Progenitor cell of endocrine pancreas (in vitro differentiated cells): ENCODE measurements around the gene DPF3. TPM values are rescaled to one million over a fixed set of nuclear protein-coding genes. Genes with fewer than 3 reads are reported as not detected.
"Not testable (repeated sequence)": the region's sequence is repeated elsewhere in the genome, so short reads cannot be mapped to it uniquely, and the experiment has no call there.

Experiments used
- DNase-seq: peaks from one replicate; pipeline ENCODE4 v3.0.0; 2021; ENCODE audit warnings: low spot score; ENCODE audit not compliant: unreplicated experiment
- H3K27ac Mint-ChIP-seq: 2 replicates; pipeline ENCODE4 v1.8.0; 2021; ENCODE audit warnings: mild to moderate bottlenecking, moderate library complexity, mixed read lengths
- H3K27me3 Mint-ChIP-seq: 2 replicates; pipeline ENCODE4 v1.8.0; 2021; ENCODE audit warnings: mixed read lengths
- H3K36me3 Mint-ChIP-seq: 2 replicates; pipeline ENCODE4 v1.8.0; 2022; ENCODE audit warnings: mixed read lengths; ENCODE audit not compliant: insufficient read depth
- H3K4me1 Mint-ChIP-seq: 2 replicates; pipeline ENCODE4 v1.8.0; 2021; ENCODE audit warnings: low read depth, mixed read lengths
- H3K4me3 Mint-ChIP-seq: 2 replicates; pipeline ENCODE4 v1.8.0; 2021; ENCODE audit warnings: low read depth, mild to moderate bottlenecking, moderate library complexity, mixed read lengths
- H3K9me3 Mint-ChIP-seq: 2 replicates; pipeline ENCODE4 v1.8.0; 2021; ENCODE audit warnings: low read depth, mixed read lengths
- total RNA-seq: library from RNA; stranded (reverse); gene quantifications from 2 replicates; pipeline ENCODE4 v1.2.1, GENCODE V29; 2021
- TF ChIP-seq, protein P1 (sequence below): fragments of 200-600 bp; sonication (generic); IDR thresholded peaks from one replicate; pipeline ENCODE4 v1.5.0; 2021; ENCODE audit warnings: antibody characterized with exemption, mild to moderate bottlenecking; ENCODE audit not compliant: unreplicated experiment

DPF3 gene
- total RNA-seq, 1 donor from 2014 or later = 2.2 TPM

GRCh38 chr14:72876710-72877063 lies 17.2 kb downstream of the DPF3 start:
- Mint-ChIP-seq H3K4me1 (no peaks in the 10 kb centered on the region), H3K27ac (no peak overlapping the region), H3K4me3 (no peak overlapping the region), H3K36me3 (no peaks in the 10 kb centered on the region), H3K27me3 (peaks cover 38% of the 10 kb centered on the region), H3K9me3 (no peaks in the 10 kb centered on the region)
- no peak for DNase-seq
- TF ChIP-seq, protein P1, sequence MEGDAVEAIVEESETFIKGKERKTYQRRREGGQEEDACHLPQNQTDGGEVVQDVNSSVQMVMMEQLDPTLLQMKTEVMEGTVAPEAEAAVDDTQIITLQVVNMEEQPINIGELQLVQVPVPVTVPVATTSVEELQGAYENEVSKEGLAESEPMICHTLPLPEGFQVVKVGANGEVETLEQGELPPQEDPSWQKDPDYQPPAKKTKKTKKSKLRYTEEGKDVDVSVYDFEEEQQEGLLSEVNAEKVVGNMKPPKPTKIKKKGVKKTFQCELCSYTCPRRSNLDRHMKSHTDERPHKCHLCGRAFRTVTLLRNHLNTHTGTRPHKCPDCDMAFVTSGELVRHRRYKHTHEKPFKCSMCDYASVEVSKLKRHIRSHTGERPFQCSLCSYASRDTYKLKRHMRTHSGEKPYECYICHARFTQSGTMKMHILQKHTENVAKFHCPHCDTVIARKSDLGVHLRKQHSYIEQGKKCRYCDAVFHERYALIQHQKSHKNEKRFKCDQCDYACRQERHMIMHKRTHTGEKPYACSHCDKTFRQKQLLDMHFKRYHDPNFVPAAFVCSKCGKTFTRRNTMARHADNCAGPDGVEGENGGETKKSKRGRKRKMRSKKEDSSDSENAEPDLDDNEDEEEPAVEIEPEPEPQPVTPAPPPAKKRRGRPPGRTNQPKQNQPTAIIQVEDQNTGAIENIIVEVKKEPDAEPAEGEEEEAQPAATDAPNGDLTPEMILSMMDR = no peak

GRCh38 chr14:72876005-72876709 lies 17.7 kb downstream of the DPF3 start:
- no peak for DNase-seq
- Mint-ChIP-seq H3K4me1 (no peaks in the 10 kb centered on the region), H3K9me3 (no peaks in the 10 kb centered on the region), H3K27me3 (peaks cover 34% of the 10 kb centered on the region), H3K27ac (no peak overlapping the region), H3K4me3 (no peak overlapping the region), H3K36me3 (no peaks in the 10 kb centered on the region)
- TF ChIP-seq, protein P1 = no peak

GRCh38 chr14:72870878-72871277 lies 23.0 kb downstream of the DPF3 start:
- not testable (repeated sequence) for H3K4me1 Mint-ChIP-seq, H3K36me3 Mint-ChIP-seq, DNase-seq, H3K27me3 Mint-ChIP-seq, H3K4me3 Mint-ChIP-seq, H3K9me3 Mint-ChIP-seq, H3K27ac Mint-ChIP-seq

DNA sequence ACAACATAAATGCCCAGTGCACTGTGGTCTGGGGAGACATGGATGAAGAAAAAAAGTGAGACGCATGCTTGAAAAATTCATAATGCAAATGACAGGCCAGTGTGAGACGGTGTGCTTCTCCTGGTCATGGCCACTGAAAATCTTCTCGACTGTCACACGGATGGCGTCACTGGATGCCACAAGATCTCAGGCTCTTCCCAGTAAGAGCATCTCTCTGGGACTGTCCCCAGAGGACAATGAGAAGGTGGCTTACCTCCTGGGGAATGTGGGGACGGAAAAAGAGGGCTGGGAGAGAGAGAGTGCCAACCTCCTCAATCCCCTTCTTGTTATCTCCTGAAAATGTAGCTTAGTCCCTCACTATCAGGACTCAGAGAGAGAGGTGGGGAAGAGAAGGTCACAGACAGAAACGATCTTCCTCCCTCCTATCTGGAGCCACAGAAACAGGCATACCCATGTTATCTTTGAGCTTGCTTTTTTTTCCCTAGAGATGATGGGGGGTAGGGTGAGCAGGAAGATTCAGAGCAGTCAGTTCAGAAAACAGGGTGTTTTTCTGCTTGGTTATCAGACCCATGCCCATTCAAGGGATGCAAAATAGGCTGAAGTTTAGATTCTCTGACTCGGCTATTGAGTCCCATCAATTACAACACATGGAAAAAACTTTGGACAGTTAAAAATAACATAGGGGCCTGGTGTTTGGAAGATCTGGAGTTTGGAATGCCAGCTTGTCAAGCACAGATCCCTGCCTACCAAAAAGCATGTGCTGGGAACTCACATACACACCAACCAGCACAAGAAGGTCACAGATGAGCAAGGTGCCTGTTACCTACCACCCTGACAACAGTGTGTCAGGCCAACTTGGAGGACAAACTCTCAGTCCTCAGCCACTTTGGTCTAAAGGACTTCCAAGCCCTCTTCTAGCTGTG lies 24.2 kb downstream of the DPF3 start:
- no peak overlapping the region for H3K27ac Mint-ChIP-seq
- no peak overlapping the region for H3K4me3 Mint-ChIP-seq
- TF ChIP-seq, protein P1 = no peak
- H3K4me1 Mint-ChIP-seq = no peaks in the 10 kb centered on the region
- DNase-seq = no peak
- H3K9me3 Mint-ChIP-seq = no peaks in the 10 kb centered on the region
- no peaks in the 10 kb centered on the region for H3K36me3 Mint-ChIP-seq
- H3K27me3 Mint-ChIP-seq = peaks cover 9% of the 10 kb centered on the region

- DNase-seq = no peak
- TF ChIP-seq, protein P1 = no peak
- peaks cover 9% of the 10 kb centered on the region for H3K27me3 Mint-ChIP-seq
- no peaks in the 10 kb centered on the region for H3K36me3 Mint-ChIP-seq
- H3K27ac Mint-ChIP-seq = no peak overlapping the region
- no peaks in the 10 kb centered on the region for H3K4me1 Mint-ChIP-seq
- no peak overlapping the region for H3K4me3 Mint-ChIP-seq
- no peaks in the 10 kb centered on the region for H3K9me3 Mint-ChIP-seq
Observed at GRCh38 chr14:72868500-72868899, 25.4 kb downstream of the DPF3 start.
